ENCODE results near the gene ZBTB7C.

- no peak for TF ChIP-seq CTCF (conservative IDR thresholded peaks at IDR 0.05; ENCODE audit: low read depth, low read length)
- no peak for TF ChIP-seq EZH2 (IDR thresholded peaks at IDR 0.05; ENCODE audit: borderline replicate concordance, low read depth, low read length, poor library complexity, severe bottlenecking)
Observed at GRCh38 chr18:48321536-48321935, 87.6 kb downstream of the ZBTB7C start.
